ENCODE results near the gene PRKD1. TPM values are rescaled to one million over a fixed set of nuclear protein-coding genes. Genes with fewer than 3 reads are reported as not detected.

The PRKD1 gene
- total RNA-seq, 4 donors from 2014 or later, result 3.5 to 6.4 (median 4.4) TPM

GRCh38 chr14:29868000-29868399 lies 59.6 kb downstream of the PRKD1 start:
- no peaks in the 10 kb centered on the region for H3K4me1 ChIP-seq
- H3K4me3 ChIP-seq, result no peak overlapping the region
- no peak for DNase-seq
- no peaks in the 10 kb centered on the region for H3K9me3 ChIP-seq
- H3K27me3 ChIP-seq, result no peaks in the 10 kb centered on the region
- TF ChIP-seq EP300 (IDR thresholded peaks at IDR 0.05; ENCODE audit: low read depth) (no peak), POLR2A (IDR thresholded peaks at IDR 0.05) (no peak), CTCF (IDR thresholded peaks at IDR 0.05) (no peak), POLR2AphosphoS5 (IDR thresholded peaks at IDR 0.05) (no peak)
- 60 to 61% methylated on average over 3 of the region's 3 CpGs for WGBS, 2 donors (ENCODE audit: low coverage in 1 of 2)
- no peak overlapping the region for H3K27ac ChIP-seq
- H3K36me3 ChIP-seq, result no peaks in the 10 kb centered on the region
- intact Hi-C loops (cut with DNase I; ENCODE audit: low total_unique reads) (no loop called here), in situ Hi-C loops (cut with MboI; ENCODE audit: low pct_ligation_motif_present in 1 of 4, low pct_unique_long_range_greater_than_20kb in 1 of 4, low sequenced_read_pairs in 3 of 4) (no loop called here)

- WGBS, 2 donors (ENCODE audit: low coverage in 1 of 2), result 25 to 57% methylated on average over 1 to 2 of the region's 2 CpGs
- intact Hi-C loops (cut with DNase I; ENCODE audit: low total_unique reads), result no loop called here
- no peak overlapping the region for H3K4me3 ChIP-seq
- TF ChIP-seq POLR2AphosphoS5 (IDR thresholded peaks at IDR 0.05), result no peak
- TF ChIP-seq EP300 (IDR thresholded peaks at IDR 0.05; ENCODE audit: low read depth), result no peak
- TF ChIP-seq POLR2A (IDR thresholded peaks at IDR 0.05), result no peak
- no peak for TF ChIP-seq CTCF (IDR thresholded peaks at IDR 0.05)
- in situ Hi-C loops (cut with MboI; ENCODE audit: low pct_ligation_motif_present in 1 of 4, low pct_unique_long_range_greater_than_20kb in 1 of 4, low sequenced_read_pairs in 3 of 4), result no loop called here
- no peak for DNase-seq
- no peaks in the 10 kb centered on the region for H3K27me3 ChIP-seq
- H3K4me1 ChIP-seq, result no peaks in the 10 kb centered on the region
- no peak overlapping the region for H3K27ac ChIP-seq
- no peaks in the 10 kb centered on the region for H3K9me3 ChIP-seq
- no peaks in the 10 kb centered on the region for H3K36me3 ChIP-seq
Measured at GRCh38 chr14:29865299-29865698, 62.3 kb downstream of the PRKD1 start.

GRCh38 chr14:29861996-29862395 lies 65.7 kb downstream of the PRKD1 start:
- no peaks in the 10 kb centered on the region for H3K4me1 ChIP-seq
- no peaks in the 10 kb centered on the region for H3K36me3 ChIP-seq
- TF ChIP-seq POLR2AphosphoS5 (IDR thresholded peaks at IDR 0.05) (no peak), POLR2A (IDR thresholded peaks at IDR 0.05) (no peak), CTCF (IDR thresholded peaks at IDR 0.05) (no peak), EP300 (IDR thresholded peaks at IDR 0.05; ENCODE audit: low read depth) (no peak)
- no peak overlapping the region for H3K4me3 ChIP-seq
- no peaks in the 10 kb centered on the region for H3K27me3 ChIP-seq
- no peak overlapping the region for H3K27ac ChIP-seq
- in situ Hi-C loops (cut with MboI; ENCODE audit: low pct_ligation_motif_present in 1 of 4, low pct_unique_long_range_greater_than_20kb in 1 of 4, low sequenced_read_pairs in 3 of 4) (no loop called here), intact Hi-C loops (cut with DNase I; ENCODE audit: low total_unique reads) (no loop called here)
- no peak for DNase-seq
- 91 to 100% methylated on average over 1 to 2 of the region's 2 CpGs for whole genome bisulfite sequencing, 2 donors (ENCODE audit: low coverage in 1 of 2)
- no peaks in the 10 kb centered on the region for H3K9me3 ChIP-seq

GRCh38 chr14:29858299-29858698 lies 69.3 kb downstream of the PRKD1 start:
- DNase-seq, result no peak
- in situ Hi-C loops (cut with MboI; ENCODE audit: low pct_ligation_motif_present in 1 of 4, low pct_unique_long_range_greater_than_20kb in 1 of 4, low sequenced_read_pairs in 3 of 4), result no loop called here

GRCh38 chr14:29857551-29857950 lies 70.1 kb downstream of the PRKD1 start:
- no peak overlapping the region for H3K4me3 ChIP-seq
- 45 to 64% methylated on average over 3 of the region's 3 CpGs for WGBS, 2 donors (ENCODE audit: low coverage in 1 of 2)
- H3K36me3 ChIP-seq, result no peaks in the 10 kb centered on the region
- H3K9me3 ChIP-seq, result no peaks in the 10 kb centered on the region
- in situ Hi-C loops (cut with MboI; ENCODE audit: low pct_ligation_motif_present in 1 of 4, low pct_unique_long_range_greater_than_20kb in 1 of 4, low sequenced_read_pairs in 3 of 4), result no loop called here
- intact Hi-C loops (cut with DNase I; ENCODE audit: low total_unique reads), result no loop called here
- no peaks in the 10 kb centered on the region for H3K4me1 ChIP-seq
- H3K27ac ChIP-seq, result no peak overlapping the region
- no peak for DNase-seq
- TF ChIP-seq CTCF (IDR thresholded peaks at IDR 0.05) (no peak), POLR2AphosphoS5 (IDR thresholded peaks at IDR 0.05) (no peak), EP300 (IDR thresholded peaks at IDR 0.05; ENCODE audit: low read depth) (no peak), POLR2A (IDR thresholded peaks at IDR 0.05) (no peak)
- H3K27me3 ChIP-seq, result no peaks in the 10 kb centered on the region

More at GRCh38 chr14:29858299-29858698, 69.3 kb downstream of the PRKD1 start:
- intact Hi-C loops (cut with DNase I; ENCODE audit: low total_unique reads), result no loop called here
- Histone ChIP-seq H3K27me3 (no peaks in the 10 kb centered on the region), H3K27ac (no peak overlapping the region), H3K4me1 (no peaks in the 10 kb centered on the region), H3K4me3 (no peak overlapping the region), H3K9me3 (no peaks in the 10 kb centered on the region), H3K36me3 (no peaks in the 10 kb centered on the region)
- WGBS, 2 donors (ENCODE audit: low coverage in 1 of 2), result 68 to 72% methylated on average over 3 of the region's 3 CpGs
- TF ChIP-seq EP300 (IDR thresholded peaks at IDR 0.05; ENCODE audit: low read depth) (no peak), POLR2A (IDR thresholded peaks at IDR 0.05) (no peak)
